Progenitor cell of endocrine pancreas (in vitro differentiated cells): ENCODE data around the gene NTHL1. TPM values are rescaled to one million over a fixed set of nuclear protein-coding genes. Genes with fewer than 3 reads are reported as not detected.

Experiments
- DNase-seq: peaks from one replicate; pipeline ENCODE4 v3.0.0; 2021; ENCODE audit warnings: low spot score; ENCODE audit not compliant: unreplicated experiment
- H3K27ac Mint-ChIP-seq: 2 replicates; pipeline ENCODE4 v1.8.0; 2021; ENCODE audit warnings: mild to moderate bottlenecking, moderate library complexity, mixed read lengths
- H3K27me3 Mint-ChIP-seq: 2 replicates; pipeline ENCODE4 v1.8.0; 2021; ENCODE audit warnings: mixed read lengths
- H3K36me3 Mint-ChIP-seq: 2 replicates; pipeline ENCODE4 v1.8.0; 2022; ENCODE audit warnings: mixed read lengths; ENCODE audit not compliant: insufficient read depth
- H3K4me1 Mint-ChIP-seq: 2 replicates; pipeline ENCODE4 v1.8.0; 2021; ENCODE audit warnings: low read depth, mixed read lengths
- H3K4me3 Mint-ChIP-seq: 2 replicates; pipeline ENCODE4 v1.8.0; 2021; ENCODE audit warnings: low read depth, mild to moderate bottlenecking, moderate library complexity, mixed read lengths
- H3K9me3 Mint-ChIP-seq: 2 replicates; pipeline ENCODE4 v1.8.0; 2021; ENCODE audit warnings: low read depth, mixed read lengths
- total RNA-seq: library from RNA; stranded (reverse); gene quantifications from 2 replicates; pipeline ENCODE4 v1.2.1, GENCODE V29; 2021
- TF ChIP-seq, protein P1 (sequence below): fragments of 200-600 bp; sonication (generic); IDR thresholded peaks from one replicate; pipeline ENCODE4 v1.5.0; 2021; ENCODE audit warnings: antibody characterized with exemption, mild to moderate bottlenecking; ENCODE audit not compliant: unreplicated experiment

Gene NTHL1
- total RNA-seq, 1 donor from 2014 or later = 28.1 TPM

DNA sequence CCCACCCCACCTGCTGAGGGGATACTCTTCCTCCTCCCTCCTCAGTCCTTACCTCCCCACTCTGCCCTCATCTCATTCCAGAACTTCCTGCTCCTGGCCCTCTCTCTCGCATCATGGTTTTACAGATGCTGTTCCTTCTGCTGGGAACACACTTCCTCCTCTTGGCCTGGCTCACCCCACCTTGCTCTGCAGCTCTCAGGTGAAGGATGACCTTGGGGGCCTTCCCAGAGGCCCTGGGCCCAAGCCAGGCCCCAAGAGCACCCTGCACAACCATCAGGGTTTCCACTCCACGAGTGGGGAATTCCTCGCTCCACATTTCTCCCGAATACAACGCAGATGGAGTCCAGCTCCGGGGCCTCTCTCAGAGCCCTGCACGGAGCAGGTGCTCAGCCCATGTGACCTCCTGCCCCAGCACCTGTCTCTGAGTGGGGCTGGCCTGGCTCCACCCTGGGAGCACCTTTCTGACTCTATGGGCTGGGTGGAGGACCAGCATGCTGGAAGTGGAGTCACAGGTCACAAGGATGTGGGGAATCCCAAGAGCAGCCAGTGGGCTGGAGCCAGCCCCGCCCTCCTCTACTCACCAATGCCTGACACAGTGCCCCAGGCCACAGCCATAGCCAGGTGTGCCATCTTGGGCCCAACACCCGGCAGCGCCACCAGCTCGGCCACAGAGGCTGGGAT, 4.5 kb downstream of the NTHL1 start:
- TF ChIP-seq, protein P1, sequence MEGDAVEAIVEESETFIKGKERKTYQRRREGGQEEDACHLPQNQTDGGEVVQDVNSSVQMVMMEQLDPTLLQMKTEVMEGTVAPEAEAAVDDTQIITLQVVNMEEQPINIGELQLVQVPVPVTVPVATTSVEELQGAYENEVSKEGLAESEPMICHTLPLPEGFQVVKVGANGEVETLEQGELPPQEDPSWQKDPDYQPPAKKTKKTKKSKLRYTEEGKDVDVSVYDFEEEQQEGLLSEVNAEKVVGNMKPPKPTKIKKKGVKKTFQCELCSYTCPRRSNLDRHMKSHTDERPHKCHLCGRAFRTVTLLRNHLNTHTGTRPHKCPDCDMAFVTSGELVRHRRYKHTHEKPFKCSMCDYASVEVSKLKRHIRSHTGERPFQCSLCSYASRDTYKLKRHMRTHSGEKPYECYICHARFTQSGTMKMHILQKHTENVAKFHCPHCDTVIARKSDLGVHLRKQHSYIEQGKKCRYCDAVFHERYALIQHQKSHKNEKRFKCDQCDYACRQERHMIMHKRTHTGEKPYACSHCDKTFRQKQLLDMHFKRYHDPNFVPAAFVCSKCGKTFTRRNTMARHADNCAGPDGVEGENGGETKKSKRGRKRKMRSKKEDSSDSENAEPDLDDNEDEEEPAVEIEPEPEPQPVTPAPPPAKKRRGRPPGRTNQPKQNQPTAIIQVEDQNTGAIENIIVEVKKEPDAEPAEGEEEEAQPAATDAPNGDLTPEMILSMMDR = no peak
- Mint-ChIP-seq H3K4me1 (peaks cover 10% of the 10 kb centered on the region), H3K9me3 (no peaks in the 10 kb centered on the region), H3K4me3 (no peak overlapping the region), H3K27me3 (no peaks in the 10 kb centered on the region), H3K36me3 (peaks cover 1% of the 10 kb centered on the region), H3K27ac (no peak overlapping the region)
- no peak for DNase-seq

DNA sequence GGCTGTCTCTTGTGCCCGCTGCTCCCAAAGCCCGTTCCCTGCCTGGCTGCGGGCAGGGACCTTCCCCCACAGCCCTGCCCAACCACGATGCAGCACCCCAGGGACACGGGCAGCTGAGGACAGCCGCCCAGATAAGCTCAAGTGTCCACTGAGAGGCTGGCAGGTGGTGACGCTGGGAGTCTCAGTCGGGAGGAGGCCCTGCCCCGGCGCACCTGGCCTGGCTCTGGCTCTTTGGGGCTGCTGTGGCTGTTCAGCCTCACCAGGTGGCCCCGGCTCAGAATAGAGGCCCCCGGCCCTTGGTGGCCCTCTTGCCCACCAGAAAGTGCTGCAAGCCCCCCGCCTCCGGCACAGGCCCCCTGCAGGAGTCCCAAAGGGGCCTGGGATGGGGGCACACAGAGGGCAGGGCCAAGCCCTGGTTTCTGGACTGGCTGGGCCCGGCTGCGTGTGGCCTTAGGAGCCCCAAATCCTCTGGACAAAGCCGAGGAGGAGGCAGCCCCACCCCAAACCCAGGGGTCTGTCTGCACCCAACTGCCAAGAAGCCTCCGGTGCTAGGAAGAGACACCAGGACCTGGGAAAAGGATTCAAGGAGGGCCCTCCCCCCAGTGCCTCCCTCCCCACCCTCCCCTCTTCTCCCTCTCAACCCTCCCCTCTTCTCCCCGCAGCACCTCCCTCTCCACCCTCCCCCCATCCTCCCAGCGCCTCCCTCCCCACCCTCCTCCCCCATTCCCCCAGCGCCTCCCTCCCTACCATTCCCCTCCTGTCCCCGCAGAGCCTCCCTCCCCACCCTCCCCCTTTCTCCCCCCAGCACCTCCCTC, 5.3 kb downstream of the NTHL1 start:
- H3K36me3 Mint-ChIP-seq = peaks cover 1% of the 10 kb centered on the region
- no peaks in the 10 kb centered on the region for H3K9me3 Mint-ChIP-seq
- peaks cover 10% of the 10 kb centered on the region for H3K4me1 Mint-ChIP-seq
- no peak overlapping the region for H3K27ac Mint-ChIP-seq
- no peak overlapping the region for H3K4me3 Mint-ChIP-seq
- DNase-seq = no peak
- TF ChIP-seq, protein P1 = no peak
- no peaks in the 10 kb centered on the region for H3K27me3 Mint-ChIP-seq

DNA sequence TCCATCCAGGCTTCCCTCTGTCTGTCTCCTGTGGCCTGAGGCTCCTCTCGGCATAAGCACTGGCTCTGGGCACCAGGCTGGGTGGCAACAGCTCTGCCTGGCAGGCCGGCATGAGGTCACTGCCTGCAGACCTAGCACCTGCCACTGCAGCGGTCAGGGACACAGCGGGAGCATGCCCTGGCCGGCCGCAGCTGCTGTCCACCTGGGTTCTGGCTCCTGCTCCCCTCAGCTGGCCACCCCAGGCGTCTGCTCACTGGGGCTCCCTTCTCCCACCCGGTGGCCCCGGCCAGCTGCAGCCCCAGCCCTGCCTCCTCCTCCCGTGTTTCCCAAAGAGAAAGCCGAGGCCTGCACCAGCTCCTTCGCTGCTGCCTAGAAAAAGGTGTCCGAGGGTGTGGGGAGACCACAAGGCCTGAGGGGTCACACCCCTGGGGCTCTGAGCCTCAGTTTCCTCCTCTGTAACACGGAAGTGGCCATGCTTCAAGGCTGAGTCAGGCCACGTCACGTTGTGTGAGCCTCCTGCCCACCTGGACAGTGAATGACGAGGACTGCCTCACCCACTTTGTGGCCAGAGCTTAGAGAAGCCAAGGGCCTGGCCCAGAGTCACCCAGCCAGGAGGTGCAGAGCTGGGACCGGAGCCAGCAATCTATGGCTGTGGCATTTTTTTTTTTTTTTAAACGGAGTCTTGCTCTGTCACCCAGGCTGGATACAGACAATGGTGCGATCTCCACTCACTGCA, 6.7 kb downstream of the NTHL1 start:
- H3K27me3 Mint-ChIP-seq = no peaks in the 10 kb centered on the region
- DNase-seq = no peak
- peaks cover 5% of the 10 kb centered on the region for H3K4me1 Mint-ChIP-seq
- H3K36me3 Mint-ChIP-seq = peaks cover 1% of the 10 kb centered on the region
- H3K4me3 Mint-ChIP-seq = no peak overlapping the region
- TF ChIP-seq, protein P1 = no peak
- H3K27ac Mint-ChIP-seq = no peak overlapping the region
- no peaks in the 10 kb centered on the region for H3K9me3 Mint-ChIP-seq

- Mint-ChIP-seq H3K4me1 (peaks cover 5% of the 10 kb centered on the region), H3K9me3 (no peaks in the 10 kb centered on the region), H3K36me3 (peaks cover 1% of the 10 kb centered on the region), H3K4me3 (no peak overlapping the region), H3K27ac (no peak overlapping the region), H3K27me3 (no peaks in the 10 kb centered on the region)
- DNase-seq = no peak
- TF ChIP-seq, protein P1 = no peak
Measured at GRCh38 chr16:2040041-2040786, 7.4 kb downstream of the NTHL1 start.
